CD4-positive, alpha-beta T cell treated with Interleukin-1 beta for 1 hour (primary cell): ENCODE results near the gene PPFIBP2.

ENCODE experiments used
- DNase-seq, 2 donors: peaks; one replicate each; pipeline ENCODE4 v3.0.0-alpha.2; 2020 to 2022

PPFIBP2 gene

GRCh38 chr11:7528514-7529049, 14.8 kb downstream of the PPFIBP2 start:
- no peak for DNase-seq

GRCh38 chr11:7530013-7530640, 16.3 kb downstream of the PPFIBP2 start:
- no peak for DNase-seq

GRCh38 chr11:7531011-7531410, 17.2 kb downstream of the PPFIBP2 start:
- no peak for DNase-seq

GRCh38 chr11:7532405-7533145, 18.8 kb downstream of the PPFIBP2 start:
- DNase-seq, result no peak

- no peak for DNase-seq
Measured at GRCh38 chr11:7533199-7534041, 19.6 kb downstream of the PPFIBP2 start.

- no peak for DNase-seq
Measured at GRCh38 chr11:7534042-7534378, 20.2 kb downstream of the PPFIBP2 start.

- no peak for DNase-seq
Measured at GRCh38 chr11:7536100-7536499, 22.3 kb downstream of the PPFIBP2 start.

GRCh38 chr11:7537265-7537664, 23.5 kb downstream of the PPFIBP2 start:
- no peak for DNase-seq

GRCh38 chr11:7538031-7538430, 24.2 kb downstream of the PPFIBP2 start:
- DNase-seq, result no peak

GRCh38 chr11:7538466-7539454, 25.0 kb downstream of the PPFIBP2 start:
- DNase-seq, result no peak

- DNase-seq, result no peak
Measured at GRCh38 chr11:7540830-7541555, 27.2 kb downstream of the PPFIBP2 start.

GRCh38 chr11:7543302-7543701, 29.5 kb downstream of the PPFIBP2 start:
- DNase-seq, result no peak

- no peak for DNase-seq
Measured at GRCh38 chr11:7544021-7544420, 30.2 kb downstream of the PPFIBP2 start.

GRCh38 chr11:7545611-7546010, 31.8 kb downstream of the PPFIBP2 start:
- no peak for DNase-seq

GRCh38 chr11:7546324-7546791, 32.6 kb downstream of the PPFIBP2 start:
- DNase-seq, result no peak

- no peak for DNase-seq
Measured at GRCh38 chr11:7547687-7548086, 33.9 kb downstream of the PPFIBP2 start.

GRCh38 chr11:7548659-7549274, 35.0 kb downstream of the PPFIBP2 start:
- DNase-seq, result peak in 1 of 2 donors; percentile 30

- DNase-seq, result no peak
Measured at GRCh38 chr11:7549681-7550080, 35.9 kb downstream of the PPFIBP2 start.

GRCh38 chr11:7551571-7551970, 37.8 kb downstream of the PPFIBP2 start:
- DNase-seq, result no peak

GRCh38 chr11:7552666-7553065, 38.9 kb downstream of the PPFIBP2 start:
- no peak for DNase-seq
